ENCODE measurements around the gene REM2. TPM values are rescaled to one million over a fixed set of nuclear protein-coding genes. Genes with fewer than 3 reads are reported as not detected.
"Not testable (repeated sequence)": the region's sequence is repeated elsewhere in the genome, so short reads cannot be mapped to it uniquely, and the experiment has no call there.

REM2 gene
- total and polyA plus RNA-seq, 2 donors, result 0.16 to 0.38 TPM

GRCh38 chr14:22844221-22845102 lies 38.6 kb upstream of the REM2 start:
- DNase-seq (ENCODE audit: extremely low spot score), result no peak
- Histone ChIP-seq H3K4me3 (ENCODE audit: low read depth, low read length) (no peak overlapping the region), H3K27ac (ENCODE audit: low read depth) (no peak overlapping the region), H3K4me1 (ENCODE audit: insufficient read depth) (no peaks in the 10 kb centered on the region), H3K36me3 (ENCODE audit: insufficient read depth) (peaks cover 11% of the 10 kb centered on the region)
- WGBS, result 88% methylated on average over 22 of the region's 22 CpGs

GRCh38 chr14:22845103-22845394 lies 38.0 kb upstream of the REM2 start:
- no peak for DNase-seq (ENCODE audit: extremely low spot score)
- Histone ChIP-seq H3K36me3 (ENCODE audit: insufficient read depth) (peaks cover 11% of the 10 kb centered on the region), H3K4me1 (ENCODE audit: insufficient read depth) (no peaks in the 10 kb centered on the region), H3K4me3 (ENCODE audit: low read depth, low read length) (no peak overlapping the region), H3K27ac (ENCODE audit: low read depth) (no peak overlapping the region)
- 93% methylated on average over 9 of the region's 9 CpGs for WGBS

GRCh38 chr14:22845821-22846625 lies 37.0 kb upstream of the REM2 start:
- peak overlapping the region; percentile 76 for H3K27ac ChIP-seq (ENCODE audit: low read depth)
- H3K36me3 ChIP-seq (ENCODE audit: insufficient read depth), result peaks cover 11% of the 10 kb centered on the region
- WGBS, result 79% methylated on average over 26 of the region's 26 CpGs
- H3K4me3 ChIP-seq (ENCODE audit: low read depth, low read length), result no peak overlapping the region
- no peaks in the 10 kb centered on the region for H3K4me1 ChIP-seq (ENCODE audit: insufficient read depth)
- no peak for DNase-seq (ENCODE audit: extremely low spot score)

- no peaks in the 10 kb centered on the region for H3K4me1 ChIP-seq (ENCODE audit: insufficient read depth)
These were observed 36.2 kb upstream of the REM2 start for GRCh38 chr14:22846811-22847307.

GRCh38 chr14:22847661-22848341 lies 35.2 kb upstream of the REM2 start:
- Histone ChIP-seq H3K36me3 (ENCODE audit: insufficient read depth) (peaks cover 8% of the 10 kb centered on the region), H3K4me3 (ENCODE audit: low read depth, low read length) (no peak overlapping the region), H3K4me1 (ENCODE audit: insufficient read depth) (no peaks in the 10 kb centered on the region), H3K27ac (ENCODE audit: low read depth) (peak overlapping the region; percentile 57)
- 24% methylated on average over 14 of the region's 14 CpGs for WGBS
- DNase-seq (ENCODE audit: extremely low spot score), result no peak

More at GRCh38 chr14:22846811-22847307, 36.2 kb upstream of the REM2 start:
- Histone ChIP-seq H3K36me3 (ENCODE audit: insufficient read depth) (peaks cover 8% of the 10 kb centered on the region), H3K4me3 (ENCODE audit: low read depth, low read length) (no peak overlapping the region), H3K27ac (ENCODE audit: low read depth) (peak overlapping the region; percentile 71)
- WGBS, result 64% methylated on average over 11 of the region's 11 CpGs
- no peak for DNase-seq (ENCODE audit: extremely low spot score)

- no peaks in the 10 kb centered on the region for H3K4me1 ChIP-seq (ENCODE audit: insufficient read depth)
- DNase-seq (ENCODE audit: extremely low spot score), result peak; percentile 84
- peak overlapping the region; percentile 91 for H3K27ac ChIP-seq (ENCODE audit: low read depth)
- H3K4me3 ChIP-seq (ENCODE audit: low read depth, low read length), result no peak overlapping the region
- whole genome bisulfite sequencing, result 8% methylated on average over 12 of the region's 12 CpGs
- H3K36me3 ChIP-seq (ENCODE audit: insufficient read depth), result peaks cover 4% of the 10 kb centered on the region
These were observed 34.5 kb upstream of the REM2 start for GRCh38 chr14:22848351-22849164.

GRCh38 chr14:22849212-22849819 lies 33.7 kb upstream of the REM2 start:
- Histone ChIP-seq H3K36me3 (ENCODE audit: insufficient read depth) (peaks cover 3% of the 10 kb centered on the region), H3K4me1 (ENCODE audit: insufficient read depth) (no peaks in the 10 kb centered on the region), H3K4me3 (ENCODE audit: low read depth, low read length) (no peak overlapping the region), H3K27ac (ENCODE audit: low read depth) (peak overlapping the region; percentile 91)
- no peak for DNase-seq (ENCODE audit: extremely low spot score)
- WGBS, result 21% methylated on average over 19 of the region's 19 CpGs

- no peak for DNase-seq (ENCODE audit: extremely low spot score)
- Histone ChIP-seq H3K36me3 (ENCODE audit: insufficient read depth) (no peaks in the 10 kb centered on the region), H3K4me1 (ENCODE audit: insufficient read depth) (no peaks in the 10 kb centered on the region), H3K4me3 (ENCODE audit: low read depth, low read length) (no peak overlapping the region), H3K27ac (ENCODE audit: low read depth) (peak overlapping the region; percentile 76)
- WGBS, result 48% methylated on average over 9 of the region's 9 CpGs
These were observed 31.9 kb upstream of the REM2 start for GRCh38 chr14:22850944-22851764.

GRCh38 chr14:22852178-22852577 lies 30.8 kb upstream of the REM2 start:
- not testable (repeated sequence) for DNase-seq (ENCODE audit: extremely low spot score); H3K36me3 ChIP-seq (ENCODE audit: insufficient read depth); H3K27ac ChIP-seq (ENCODE audit: low read depth); H3K4me1 ChIP-seq (ENCODE audit: insufficient read depth); H3K4me3 ChIP-seq (ENCODE audit: low read depth, low read length)
- 82% methylated on average over 12 of the region's 12 CpGs for WGBS

GRCh38 chr14:22852599-22852939 lies 30.5 kb upstream of the REM2 start:
- 71% methylated on average over 2 of the region's 2 CpGs for WGBS

GRCh38 chr14:22852940-22853767 lies 29.9 kb upstream of the REM2 start:
- no peaks in the 10 kb centered on the region for H3K4me1 ChIP-seq (ENCODE audit: insufficient read depth)
- no peak overlapping the region for H3K27ac ChIP-seq (ENCODE audit: low read depth)
- no peak overlapping the region for H3K4me3 ChIP-seq (ENCODE audit: low read depth, low read length)
- H3K36me3 ChIP-seq (ENCODE audit: insufficient read depth), result no peaks in the 10 kb centered on the region
- DNase-seq (ENCODE audit: extremely low spot score), result no peak
- 2% methylated on average over 20 of the region's 20 CpGs for WGBS

More at GRCh38 chr14:22852599-22852939, 30.5 kb upstream of the REM2 start:
- Histone ChIP-seq H3K4me3 (ENCODE audit: low read depth, low read length) (no peak overlapping the region), H3K36me3 (ENCODE audit: insufficient read depth) (no peaks in the 10 kb centered on the region), H3K4me1 (ENCODE audit: insufficient read depth) (no peaks in the 10 kb centered on the region), H3K27ac (ENCODE audit: low read depth) (no peak overlapping the region)
- DNase-seq (ENCODE audit: extremely low spot score), result no peak

All from urinary bladder (tissue), 4 donors.